ENCODE results near the gene SUV39H1. TPM values are rescaled to one million over a fixed set of nuclear protein-coding genes. Genes with fewer than 3 reads are reported as not detected.
A peak's percentile ranks its signal among the peaks of the same experiment; 100 is the strongest.

The SUV39H1 gene
- total and polyA plus RNA-seq, 2 of the 13 experiments (the other 11 are each of a cell fraction or from before 2014, with no cell fraction given): 5.2 to 10.1 TPM

DNA sequence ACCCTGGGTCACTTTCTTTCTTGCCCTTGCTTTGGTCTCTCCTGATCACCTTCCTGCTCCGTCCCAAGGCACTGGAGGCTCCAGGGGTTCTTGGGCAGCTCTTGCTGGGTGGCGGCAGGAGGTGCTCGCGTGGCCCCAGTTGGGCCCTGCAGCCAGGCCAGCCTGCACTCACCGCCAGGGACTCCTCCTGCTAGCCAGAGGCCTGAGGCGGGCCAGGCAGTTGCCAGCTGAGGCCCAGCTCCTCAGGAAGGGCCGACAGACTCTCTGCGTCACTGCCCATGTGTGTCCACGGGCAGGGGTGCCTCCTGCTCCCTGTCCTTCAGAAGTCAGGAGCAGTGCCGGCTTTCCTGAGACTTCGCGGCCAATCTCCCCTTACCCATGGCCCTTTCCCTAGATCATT, 9.3 kb downstream of the SUV39H1 start (continued):
- TF ChIP-seq GFI1 (CRISPR knock-in tag; IDR thresholded peaks at IDR 0.05; ENCODE audit: borderline replicate concordance) (no peak), AGO2 (optimal IDR thresholded peaks at IDR 0.05; ENCODE audit: low read depth, low read length) (peak; percentile 55), ZKSCAN5 (CRISPR knock-in tag; IDR thresholded peaks at IDR 0.05) (no peak)

DNA sequence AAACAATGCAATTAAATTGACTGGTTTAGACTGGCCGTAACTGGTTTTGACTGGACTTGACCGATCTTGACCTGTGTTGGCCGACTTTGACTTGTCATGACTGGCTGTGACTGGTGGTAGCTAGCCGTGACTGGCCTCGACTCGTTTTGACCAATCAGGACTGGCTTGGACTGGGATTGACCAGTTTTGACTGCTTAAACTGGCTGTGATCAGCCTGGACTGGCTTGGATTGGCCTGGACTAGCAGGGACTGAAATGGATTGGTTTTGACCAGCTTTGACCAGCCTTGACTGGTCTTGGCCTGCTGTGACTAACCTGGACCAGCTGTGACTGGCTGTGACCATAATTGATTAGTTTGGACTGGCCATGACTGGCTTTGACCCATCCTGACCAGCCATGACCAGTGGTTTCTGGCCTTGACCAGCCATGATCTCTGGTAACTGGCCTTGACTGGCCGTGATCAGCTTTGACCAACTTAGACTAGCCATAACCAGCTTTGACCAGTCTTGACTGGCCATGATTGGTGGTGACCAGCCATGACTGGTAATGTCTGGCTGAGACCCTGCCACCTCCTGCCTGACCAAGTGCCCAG, 13.1 kb downstream of the SUV39H1 start:
- DNase-seq (ENCODE audit: low spot score) (no peak), ATAC-seq (no peak), FAIRE-seq (no peak)
- no peaks in the 10 kb centered on the region; a peak in 1 of 5 replicates for H3K36me3 ChIP-seq (replicated peaks in 1 of 2; ENCODE audit: control insufficient read depth in 1 of 2, insufficient read depth in 2 of 2, low read length in 2 of 2)
- no peak overlapping the region for H3K9ac ChIP-seq (ENCODE audit: insufficient read depth, low read depth, low read length)
- H3K4me1 ChIP-seq (ENCODE audit: insufficient read depth, low read length): peaks cover 45% of the 10 kb centered on the region
- CTCF ChIA-PET (ENCODE audit: low intra/inter-chr PET ratio, low total read pairs): no interaction called here
- H3K9me3 ChIP-seq (ENCODE audit: low read length): no peaks in the 10 kb centered on the region
- no peak overlapping the region for H2AFZ ChIP-seq (ENCODE audit: low read length)
- no peak overlapping the region for H3K4me3 ChIP-seq (replicated peaks in 1 of 3; ENCODE audit: insufficient read depth in 1 of 3, low read depth in 2 of 3, low read length in 3 of 3)
- WGBS (ENCODE audit: low lambda C conversion rate): no CpG with 5 or more reads among the region's 7 CpGs
- H3K27ac ChIP-seq (ENCODE audit: extremely low read length, insufficient read depth, low read length): peak overlapping the region; percentile 18
- POLR2A ChIA-PET: interaction anchor here (1.5 kb wide), 1 partner anchor 27 kb away, joined by 6 read pairs; no protein-coding TSS in a partner anchor
- in situ Hi-C loops (cut with HindIII; ENCODE audit: extremely low pct_ligation_motif_present, low pct_unique_long_range_greater_than_20kb): no loop called here
- BruUV-seq (replicated peaks): no TSS peak
- no peak overlapping the region for H3K4me2 ChIP-seq (ENCODE audit: low read depth, low read length)
- H4K20me1 ChIP-seq (ENCODE audit: insufficient read depth, low read length): no peaks in the 10 kb centered on the region
- H3K27me3 ChIP-seq (ENCODE audit: control insufficient read depth in 1 of 2, insufficient read depth in 2 of 2, low read length in 2 of 2): no peaks in the 10 kb centered on the region; a peak in 1 of 5 replicates
- intact Hi-C loops (cut with micrococcal nuclease; ENCODE audit: unreplicated experiment): no loop called here
- H3K79me2 ChIP-seq (ENCODE audit: insufficient read depth, low read length): peaks cover 5% of the 10 kb centered on the region
- no peak for TF ChIP-seq SCMH1 (CRISPR knock-in tag; IDR thresholded peaks at IDR 0.05; ENCODE audit: borderline replicate concordance)
- TF ChIP-seq CREB1 (IDR thresholded peaks at IDR 0.05): no peak
- no peak for TF ChIP-seq CREB1 (CRISPR knock-in tag; IDR thresholded peaks at IDR 0.05)
- no peak for TF ChIP-seq STAT5B (CRISPR knock-in tag; IDR thresholded peaks at IDR 0.05)
- no peak for TF ChIP-seq ZNF614 (CRISPR knock-in tag; IDR thresholded peaks at IDR 0.05; ENCODE audit: borderline replicate concordance)
- no peak for TF ChIP-seq RARA (CRISPR knock-in tag; IDR thresholded peaks at IDR 0.05)
- no peak for TF ChIP-seq TCF7L2 (IDR thresholded peaks at IDR 0.05; ENCODE audit: low read depth, low read length)
- TF ChIP-seq, protein P1, sequence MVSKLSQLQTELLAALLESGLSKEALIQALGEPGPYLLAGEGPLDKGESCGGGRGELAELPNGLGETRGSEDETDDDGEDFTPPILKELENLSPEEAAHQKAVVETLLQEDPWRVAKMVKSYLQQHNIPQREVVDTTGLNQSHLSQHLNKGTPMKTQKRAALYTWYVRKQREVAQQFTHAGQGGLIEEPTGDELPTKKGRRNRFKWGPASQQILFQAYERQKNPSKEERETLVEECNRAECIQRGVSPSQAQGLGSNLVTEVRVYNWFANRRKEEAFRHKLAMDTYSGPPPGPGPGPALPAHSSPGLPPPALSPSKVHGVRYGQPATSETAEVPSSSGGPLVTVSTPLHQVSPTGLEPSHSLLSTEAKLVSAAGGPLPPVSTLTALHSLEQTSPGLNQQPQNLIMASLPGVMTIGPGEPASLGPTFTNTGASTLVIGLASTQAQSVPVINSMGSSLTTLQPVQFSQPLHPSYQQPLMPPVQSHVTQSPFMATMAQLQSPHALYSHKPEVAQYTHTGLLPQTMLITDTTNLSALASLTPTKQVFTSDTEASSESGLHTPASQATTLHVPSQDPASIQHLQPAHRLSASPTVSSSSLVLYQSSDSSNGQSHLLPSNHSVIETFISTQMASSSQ (IDR thresholded peaks at IDR 0.05; ENCODE audit: low read depth): no peak
- TF ChIP-seq, protein P1 (CRISPR knock-in tag; IDR thresholded peaks at IDR 0.05; ENCODE audit: borderline replicate concordance): no peak
- no peak for TF ChIP-seq ZNF577 (CRISPR knock-in tag; IDR thresholded peaks at IDR 0.05; ENCODE audit: borderline replicate concordance, low read depth)
- TF ChIP-seq, protein P2, sequence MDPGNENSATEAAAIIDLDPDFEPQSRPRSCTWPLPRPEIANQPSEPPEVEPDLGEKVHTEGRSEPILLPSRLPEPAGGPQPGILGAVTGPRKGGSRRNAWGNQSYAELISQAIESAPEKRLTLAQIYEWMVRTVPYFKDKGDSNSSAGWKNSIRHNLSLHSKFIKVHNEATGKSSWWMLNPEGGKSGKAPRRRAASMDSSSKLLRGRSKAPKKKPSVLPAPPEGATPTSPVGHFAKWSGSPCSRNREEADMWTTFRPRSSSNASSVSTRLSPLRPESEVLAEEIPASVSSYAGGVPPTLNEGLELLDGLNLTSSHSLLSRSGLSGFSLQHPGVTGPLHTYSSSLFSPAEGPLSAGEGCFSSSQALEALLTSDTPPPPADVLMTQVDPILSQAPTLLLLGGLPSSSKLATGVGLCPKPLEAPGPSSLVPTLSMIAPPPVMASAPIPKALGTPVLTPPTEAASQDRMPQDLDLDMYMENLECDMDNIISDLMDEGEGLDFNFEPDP (CRISPR knock-in tag; conservative IDR thresholded peaks at IDR 0.05): no peak
- TF ChIP-seq, protein P3, sequence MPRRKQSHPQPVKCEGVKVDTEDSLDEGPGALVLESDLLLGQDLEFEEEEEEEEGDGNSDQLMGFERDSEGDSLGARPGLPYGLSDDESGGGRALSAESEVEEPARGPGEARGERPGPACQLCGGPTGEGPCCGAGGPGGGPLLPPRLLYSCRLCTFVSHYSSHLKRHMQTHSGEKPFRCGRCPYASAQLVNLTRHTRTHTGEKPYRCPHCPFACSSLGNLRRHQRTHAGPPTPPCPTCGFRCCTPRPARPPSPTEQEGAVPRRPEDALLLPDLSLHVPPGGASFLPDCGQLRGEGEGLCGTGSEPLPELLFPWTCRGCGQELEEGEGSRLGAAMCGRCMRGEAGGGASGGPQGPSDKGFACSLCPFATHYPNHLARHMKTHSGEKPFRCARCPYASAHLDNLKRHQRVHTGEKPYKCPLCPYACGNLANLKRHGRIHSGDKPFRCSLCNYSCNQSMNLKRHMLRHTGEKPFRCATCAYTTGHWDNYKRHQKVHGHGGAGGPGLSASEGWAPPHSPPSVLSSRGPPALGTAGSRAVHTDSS (CRISPR knock-in tag; conservative IDR thresholded peaks at IDR 0.05): no peak
- no peak for TF ChIP-seq ZSCAN29 (CRISPR knock-in tag; conservative IDR thresholded peaks at IDR 0.05)
